Endothelial cell of umbilical vein (primary cell): Measurements from ENCODE around the gene CARMIL3. TPM values are rescaled to one million over a fixed set of nuclear protein-coding genes. Genes with fewer than 3 reads are reported as not detected.

Experiments
- BruUV-seq: library from RNA; stranded (reverse); fragments of 400-500 nt; replicated peaks from 2 replicates; lab custom pipeline; 2021; lab: Mats Ljungman, UMichigan
- CTCF ChIA-PET: fragments of 300-600, 350-600 bp; sonication (Branson Sonifier 250); formaldehyde crosslinking; loops from one replicate; lab custom pipeline; 2021; ENCODE audit warnings: antibody characterized with exemption, inconsistent platforms; lab: Charles Lee
- POLR2A ChIA-PET: fragments of 300-600, 350-600 bp; sonication (Branson Sonifier 250); formaldehyde crosslinking; loops from one replicate; lab custom pipeline; 2021; ENCODE audit warnings: antibody characterized with exemption, inconsistent platforms; lab: Charles Lee
- DNase-seq: peaks from one replicate; pipeline ENCODE4 v3.0.0-alpha.2; 2011; ENCODE audit warnings: low read depth, low spot score
- FAIRE-seq: peaks from 2 replicates; lab custom pipeline; 2011; peaks lifted over from hg19 to GRCh38; lab: Jason Lieb, UNC
- H2AFZ ChIP-seq: 2 replicates; pipeline ENCODE4 v1.6.0; 2012; ENCODE audit warnings: low read depth, low read length, control low read depth, inconsistent platforms
- H3K27ac ChIP-seq: 2 replicates; pipeline ENCODE4 v1.5.1; 2011; ENCODE audit warnings: low read depth, mild to moderate bottlenecking, control low read depth, low read length, moderate library complexity; ENCODE audit not compliant: insufficient read depth
- H3K27me3 ChIP-seq, 2 experiments: 2 replicates each; pipeline versions ENCODE4 v1.6.0 to v1.6.1; 2011; ENCODE audit warnings: low read length in 2 of 2, mixed read lengths in 1 of 2; ENCODE audit not compliant: control insufficient read depth in 2 of 2, insufficient read depth in 2 of 2
- H3K36me3 ChIP-seq, 2 experiments: 2 replicates in 1 of 2; 3 replicates in 1 of 2; pipeline ENCODE4 v1.5.1; 2011; ENCODE audit warnings: low read length in 2 of 2, mild to moderate bottlenecking in 1 of 2, moderate library complexity in 1 of 2; ENCODE audit not compliant: control insufficient read depth in 2 of 2, insufficient read depth in 2 of 2; ENCODE audit errors: extremely low read depth in 1 of 2
- H3K4me1 ChIP-seq: 3 replicates; pipeline ENCODE4 v1.5.1; 2011; ENCODE audit warnings: mild to moderate bottlenecking, low read length; ENCODE audit not compliant: control insufficient read depth, insufficient read depth; ENCODE audit errors: extremely low read depth
- H3K4me2 ChIP-seq: 2 replicates; pipeline ENCODE4 v1.6.1; 2011; ENCODE audit warnings: low read length, control low read depth, mixed read lengths; ENCODE audit not compliant: insufficient read depth
- H3K4me3 ChIP-seq, 3 experiments: fragments of 200-600 bp in 1 of 3; sonication (generic), shearing (Covaris generic) in 1 of 3; replicated peaks in 1 of 3; 2 replicates each; pipeline ENCODE4 v1.5.1; 2011 to 2016; ENCODE audit warnings: control low read depth in 3 of 3, low read length in 3 of 3, mild to moderate bottlenecking in 2 of 3, inconsistent platforms in 1 of 3, low read depth in 1 of 3, moderate library complexity in 1 of 3; ENCODE audit not compliant: insufficient read depth in 1 of 3
- H3K79me2 ChIP-seq: 2 replicates; pipeline ENCODE4 v1.6.0; 2012; ENCODE audit warnings: low read length, inconsistent platforms; ENCODE audit not compliant: control insufficient read depth, insufficient read depth
- H3K9ac ChIP-seq: replicated peaks from 2 replicates; pipeline ENCODE3; 2011; ENCODE audit warnings: low read length, control low read depth; ENCODE audit not compliant: insufficient read depth; ENCODE audit errors: extremely low read depth
- H3K9me1 ChIP-seq: replicated peaks from 3 replicates; pipeline ENCODE4 v1.6.0; 2011; ENCODE audit warnings: mild to moderate bottlenecking, low read length; ENCODE audit not compliant: control insufficient read depth, insufficient read depth; ENCODE audit errors: extremely low read depth
- H3K9me3 ChIP-seq: replicated peaks from 2 replicates; pipeline ENCODE4 v1.5.1; 2012; ENCODE audit warnings: low read length, inconsistent platforms; ENCODE audit not compliant: control insufficient read depth, insufficient read depth
- H4K20me1 ChIP-seq: replicated peaks from 2 replicates; pipeline ENCODE3; 2011; ENCODE audit warnings: mild to moderate bottlenecking, low read length; ENCODE audit not compliant: control insufficient read depth, insufficient read depth; ENCODE audit errors: extremely low read depth
- FOS ChIP-seq: IDR thresholded peaks from 2 replicates; pipeline ENCODE4 v1.6.1; 2011; ENCODE audit warnings: mild to moderate bottlenecking, low read length, moderate library complexity, borderline replicate concordance; ENCODE audit not compliant: insufficient read depth
- MYC ChIP-seq: IDR thresholded peaks from one replicate; pipeline ENCODE4 v1.6.1; 2011; ENCODE audit warnings: mild to moderate bottlenecking, low read depth, low read length
- POLR2A ChIP-seq: IDR thresholded peaks from 2 replicates; pipeline ENCODE4 v1.6.1; 2012; ENCODE audit warnings: low read depth, mild to moderate bottlenecking, control low read depth, low read length
- dilution Hi-C: fragments of 300-500 bp; cut with MboI; formaldehyde crosslinking; loops from one replicate; pipeline ENCODE4 v1.15.0; 2019; ENCODE audit warnings: low sequenced_read_pairs; ENCODE audit not compliant: extremely low pct_ligation_motif_present
- intact Hi-C: fragments of 100-400 bp; cut with micrococcal nuclease; formaldehyde crosslinking; loops from one replicate; pipeline ENCODE4 v1.10.0; 2022
- polyA plus RNA-seq, 4 experiments: library from polyadenylated mRNA; depleted of rRNA in 3 of 4; stranded (reverse) in 3 of 4; unstranded in 1 of 4; fragments of >200 nt; gene quantifications; 2 replicates each; pipeline versions ENCODE4 v1.2.1 to v1.2.3, GENCODE V29; 2011 to 2012; ENCODE audit warnings: missing spikeins in 1 of 4
- total RNA-seq: library from RNA; stranded (reverse); gene quantifications from 2 replicates; pipeline ENCODE4 v1.2.3, GENCODE V29; 2021
- TF ChIP-seq, protein P1 (sequence below), 2 donors: IDR thresholded peaks; 1 replicate in 1 of 2; 2 replicates in 1 of 2; pipeline ENCODE4 v1.5.1; 2011; ENCODE audit warnings: low read length in 2 of 2, mild to moderate bottlenecking in 2 of 2, moderate library complexity in 2 of 2, control low read depth in 1 of 2, inconsistent platforms in 1 of 2, low read depth in 1 of 2; ENCODE audit not compliant: insufficient read depth in 1 of 2; ENCODE audit errors: extremely low read depth in 1 of 2

Gene CARMIL3
- total and polyA plus RNA-seq, 2 donors (not counting 3 experiments of a cell fraction or from before 2014, with no cell fraction given) = 0.03 TPM; not detected in 1

DNA sequence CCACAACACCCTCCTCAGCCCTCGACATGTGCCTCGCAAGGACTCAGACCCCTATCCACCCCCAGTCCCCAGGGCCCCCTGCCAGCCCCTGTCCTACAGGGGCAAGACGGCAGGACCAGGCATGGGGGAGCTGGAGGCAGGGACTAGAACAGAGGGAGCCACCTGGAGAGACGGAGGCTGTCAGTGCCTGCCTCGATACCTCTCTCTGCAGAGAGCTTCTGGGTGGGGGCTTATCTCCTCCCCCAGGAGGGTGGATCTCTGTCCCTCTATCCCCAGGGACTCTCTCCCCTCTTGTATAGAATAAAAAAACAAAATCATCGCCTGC, 17.6 kb downstream of the CARMIL3 start:
- H3K36me3 ChIP-seq = no peaks in the 10 kb centered on the region
- intact Hi-C loops = no loop called here
- H3K4me1 ChIP-seq = no peaks in the 10 kb centered on the region
- no peaks in the 10 kb centered on the region for H3K9me3 ChIP-seq
- no peaks in the 10 kb centered on the region for H4K20me1 ChIP-seq
- no peak overlapping the region for H3K9ac ChIP-seq
- H3K79me2 ChIP-seq = no peaks in the 10 kb centered on the region
- FAIRE-seq = no peak
- dilution Hi-C loops = no loop called here
- no peak overlapping the region for H3K27ac ChIP-seq
- CTCF ChIA-PET = interaction anchor here (0.6 to 5.5 kb wide), 4 partner anchors 12 to 39 kb away, joined by 3 to 36 read pairs (median 10); no protein-coding TSS in a partner anchor
- POLR2A ChIA-PET = no interaction called here
- no peaks in the 10 kb centered on the region for H3K9me1 ChIP-seq
- BruUV-seq = no TSS peak
- no peak overlapping the region for H3K4me3 ChIP-seq
- DNase-seq = no peak
- TF ChIP-seq, protein P1, sequence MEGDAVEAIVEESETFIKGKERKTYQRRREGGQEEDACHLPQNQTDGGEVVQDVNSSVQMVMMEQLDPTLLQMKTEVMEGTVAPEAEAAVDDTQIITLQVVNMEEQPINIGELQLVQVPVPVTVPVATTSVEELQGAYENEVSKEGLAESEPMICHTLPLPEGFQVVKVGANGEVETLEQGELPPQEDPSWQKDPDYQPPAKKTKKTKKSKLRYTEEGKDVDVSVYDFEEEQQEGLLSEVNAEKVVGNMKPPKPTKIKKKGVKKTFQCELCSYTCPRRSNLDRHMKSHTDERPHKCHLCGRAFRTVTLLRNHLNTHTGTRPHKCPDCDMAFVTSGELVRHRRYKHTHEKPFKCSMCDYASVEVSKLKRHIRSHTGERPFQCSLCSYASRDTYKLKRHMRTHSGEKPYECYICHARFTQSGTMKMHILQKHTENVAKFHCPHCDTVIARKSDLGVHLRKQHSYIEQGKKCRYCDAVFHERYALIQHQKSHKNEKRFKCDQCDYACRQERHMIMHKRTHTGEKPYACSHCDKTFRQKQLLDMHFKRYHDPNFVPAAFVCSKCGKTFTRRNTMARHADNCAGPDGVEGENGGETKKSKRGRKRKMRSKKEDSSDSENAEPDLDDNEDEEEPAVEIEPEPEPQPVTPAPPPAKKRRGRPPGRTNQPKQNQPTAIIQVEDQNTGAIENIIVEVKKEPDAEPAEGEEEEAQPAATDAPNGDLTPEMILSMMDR (IDR thresholded peaks at IDR 0.05; ENCODE audit: extremely low read depth in 1 of 2, insufficient read depth in 1 of 2, low read depth in 1 of 2, low read length in 2 of 2) = no peak
- H3K27me3 ChIP-seq = peaks cover 0 to 1% of the 10 kb centered on the region in 2 experiments
- H3K4me2 ChIP-seq = no peak overlapping the region
- no peak overlapping the region for H2AFZ ChIP-seq

DNA sequence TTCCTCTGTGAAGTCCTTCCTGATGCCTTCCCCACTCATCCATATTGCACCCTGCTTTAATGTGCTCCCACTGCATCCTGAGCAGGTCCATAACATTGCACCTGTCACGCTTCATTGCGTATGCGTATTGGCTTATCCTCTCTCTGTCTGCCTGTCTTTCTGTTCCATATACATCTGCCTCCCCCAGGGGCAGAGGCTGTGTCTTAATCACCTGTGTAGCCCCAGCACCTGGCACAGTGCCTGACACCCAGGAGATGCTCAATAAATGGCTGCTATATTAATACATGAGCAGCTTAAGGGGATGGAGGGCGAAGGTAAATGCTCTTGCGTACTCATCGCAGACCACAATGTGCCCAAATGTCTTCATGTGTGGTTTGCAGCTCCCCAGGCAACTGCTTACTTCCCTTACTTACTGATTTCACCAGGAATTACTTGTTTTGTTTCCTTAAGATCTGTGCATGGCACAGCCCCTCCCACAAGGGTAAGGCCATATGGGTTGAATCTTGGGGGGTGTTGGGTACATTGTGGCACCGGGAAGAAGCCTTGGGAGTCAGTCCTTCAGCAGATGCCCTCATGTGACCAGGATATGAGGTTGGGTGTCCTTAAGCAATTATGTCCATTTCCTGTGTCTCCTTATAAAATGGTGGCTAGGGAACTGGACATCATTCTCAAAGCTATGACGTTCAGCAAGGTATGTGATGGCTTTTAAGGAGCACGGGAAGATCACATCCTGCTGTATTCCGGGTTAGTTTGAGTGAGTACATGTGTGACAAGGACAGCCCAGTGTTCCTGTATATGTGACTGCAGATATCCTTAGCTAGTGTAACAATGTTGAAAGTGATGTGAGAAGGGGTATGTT, 18.7 kb downstream of the CARMIL3 start:
- Histone ChIP-seq H3K4me2 (no peak overlapping the region), H3K9me3 (no peaks in the 10 kb centered on the region), H3K4me1 (no peaks in the 10 kb centered on the region), H3K27me3 (no peaks in the 10 kb centered on the region), H3K4me3 (no peak overlapping the region), H3K9me1 (no peaks in the 10 kb centered on the region), H2AFZ (no peak overlapping the region), H3K79me2 (no peaks in the 10 kb centered on the region), H3K36me3 (no peaks in the 10 kb centered on the region), H3K27ac (no peak overlapping the region), H4K20me1 (no peaks in the 10 kb centered on the region), H3K9ac (no peak overlapping the region)
- ChIA-PET POLR2A (no interaction called here), CTCF (interaction anchor here (0.6 to 5.5 kb wide), 5 partner anchors 11 to 38 kb away, joined by 3 to 36 read pairs (median 5); no protein-coding TSS in a partner anchor)
- no TSS peak for BruUV-seq
- TF ChIP-seq MYC (no peak), FOS (no peak), POLR2A (no peak)
- DNase-seq = no peak
- FAIRE-seq = no peak
- dilution Hi-C loops = no loop called here
- intact Hi-C loops = no loop called here
